ENCODE measurements around the gene VPS13D. TPM values are rescaled to one million over a fixed set of nuclear protein-coding genes. Genes with fewer than 3 reads are reported as not detected.
A peak's percentile ranks its signal among the peaks of the same experiment; 100 is the strongest.

VPS13D gene
- total RNA-seq, 4 donors from 2014 or later, result 33.2 to 115 (median 56.5) TPM

- DNase-seq, result no peak
- intact Hi-C loops (cut with DNase I; ENCODE audit: low total_unique reads), result loop anchor here (2.0 to 5.0 kb wide), 2 partner anchors 69 to 214 kb away; no protein-coding TSS in a partner anchor
- H3K9me3 ChIP-seq, result no peaks in the 10 kb centered on the region
- H3K36me3 ChIP-seq, result no peaks in the 10 kb centered on the region
- H3K4me1 ChIP-seq, result peaks cover 5 to 15% of the 10 kb centered on the region in 2 donors
- H3K27me3 ChIP-seq, result no peaks in the 10 kb centered on the region
- H3K4me3 ChIP-seq, result no peak overlapping the region
- peak overlapping the region; percentile 70 to 77 for H3K27ac ChIP-seq
- no peak for TF ChIP-seq CTCF (IDR thresholded peaks at IDR 0.05)
Observed at GRCh38 chr1:12407962-12408454, 178.2 kb downstream of the VPS13D start.

- TF ChIP-seq CTCF (IDR thresholded peaks at IDR 0.05), result no peak
- TF ChIP-seq POLR2A (IDR thresholded peaks at IDR 0.05), result no peak
- no peaks in the 10 kb centered on the region for H3K27me3 ChIP-seq
- H3K4me1 ChIP-seq, result peaks cover 5 to 15% of the 10 kb centered on the region in 2 donors
- no peaks in the 10 kb centered on the region for H3K36me3 ChIP-seq
- no peak overlapping the region for H3K4me3 ChIP-seq
- H3K9me3 ChIP-seq, result no peaks in the 10 kb centered on the region
- DNase-seq, result no peak
- intact Hi-C loops (cut with DNase I; ENCODE audit: low total_unique reads), result loop anchor here (5.0 kb wide), 1 partner anchor 214 kb away; no protein-coding TSS in a partner anchor
- H3K27ac ChIP-seq, result no peak overlapping the region
Observed at GRCh38 chr1:12408662-12409061, 178.8 kb downstream of the VPS13D start.

- peaks cover 5 to 15% of the 10 kb centered on the region in 2 donors for H3K4me1 ChIP-seq
Observed at GRCh38 chr1:12409681-12410080, 179.9 kb downstream of the VPS13D start.

GRCh38 chr1:12410351-12410750, 180.5 kb downstream of the VPS13D start:
- no peaks in the 10 kb centered on the region for H3K27me3 ChIP-seq
- no peaks in the 10 kb centered on the region for H3K36me3 ChIP-seq
- peak overlapping the region; percentile 7 to 46 for H3K27ac ChIP-seq
- no peak overlapping the region for H3K4me3 ChIP-seq
- DNase-seq, result no peak
- intact Hi-C loops (cut with DNase I; ENCODE audit: low total_unique reads), result no loop called here
- no peak for TF ChIP-seq CTCF (IDR thresholded peaks at IDR 0.05)
- no peak for TF ChIP-seq POLR2A (IDR thresholded peaks at IDR 0.05)
- H3K9me3 ChIP-seq, result no peaks in the 10 kb centered on the region
- H3K4me1 ChIP-seq, result peaks cover 5 to 15% of the 10 kb centered on the region in 2 donors

More at GRCh38 chr1:12409681-12410080, 179.9 kb downstream of the VPS13D start:
- TF ChIP-seq CTCF (IDR thresholded peaks at IDR 0.05) (no peak), POLR2A (IDR thresholded peaks at IDR 0.05) (no peak)
- Histone ChIP-seq H3K4me3 (no peak overlapping the region), H3K27me3 (no peaks in the 10 kb centered on the region), H3K9me3 (no peaks in the 10 kb centered on the region), H3K27ac (peak overlapping the region; percentile 7 to 46), H3K36me3 (no peaks in the 10 kb centered on the region)
- DNase-seq, result peak; percentile 63 to 67
- intact Hi-C loops (cut with DNase I; ENCODE audit: low total_unique reads), result loop anchor here (5.0 kb wide), 1 partner anchor 213 kb away; no protein-coding TSS in a partner anchor

GRCh38 chr1:12411098-12411497, 181.3 kb downstream of the VPS13D start:
- H3K27me3 ChIP-seq, result no peaks in the 10 kb centered on the region
- H3K27ac ChIP-seq, result no peak overlapping the region
- no peak overlapping the region for H3K4me3 ChIP-seq
- DNase-seq, result no peak
- no peak for TF ChIP-seq CTCF (IDR thresholded peaks at IDR 0.05)
- TF ChIP-seq POLR2A (IDR thresholded peaks at IDR 0.05), result no peak
- peaks cover 5 to 15% of the 10 kb centered on the region in 2 donors for H3K4me1 ChIP-seq
- intact Hi-C loops (cut with DNase I; ENCODE audit: low total_unique reads), result no loop called here
- no peaks in the 10 kb centered on the region for H3K36me3 ChIP-seq
- no peaks in the 10 kb centered on the region for H3K9me3 ChIP-seq

Data from uterus (tissue), 4 donors.